NCI-H1694 (cell line): ENCODE results near the gene ADGRF3.
"Not testable (repeated sequence)": the region's sequence is repeated elsewhere in the genome, so short reads cannot be mapped to it uniquely, and the experiment has no call there.

Source experiments
- DNase-seq: peaks from one replicate; lab custom pipeline; 2025; lab: John Stamatoyannopoulos, UW

The ADGRF3 gene

DNA sequence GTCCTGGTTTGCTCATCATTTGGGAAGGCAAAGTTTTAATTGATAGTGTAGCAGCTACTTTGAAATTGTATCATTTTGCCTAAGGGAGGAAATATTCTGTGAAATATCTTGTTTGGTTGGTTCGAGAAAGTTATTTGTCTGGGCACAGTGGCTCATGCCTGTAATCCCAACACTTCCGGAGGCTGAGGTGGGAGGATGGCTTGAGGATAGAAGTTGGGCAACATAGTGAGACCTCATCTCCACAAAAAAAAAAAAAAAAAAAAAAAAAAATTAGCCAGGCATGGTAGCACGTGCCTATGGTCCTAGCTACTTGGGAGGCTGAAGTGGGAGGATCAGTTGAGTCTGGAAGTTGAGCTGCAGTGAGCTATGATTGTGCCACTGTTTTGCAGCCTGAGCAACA, 3.1 kb upstream of the ADGRF3 start:
- no peak for DNase-seq

DNA sequence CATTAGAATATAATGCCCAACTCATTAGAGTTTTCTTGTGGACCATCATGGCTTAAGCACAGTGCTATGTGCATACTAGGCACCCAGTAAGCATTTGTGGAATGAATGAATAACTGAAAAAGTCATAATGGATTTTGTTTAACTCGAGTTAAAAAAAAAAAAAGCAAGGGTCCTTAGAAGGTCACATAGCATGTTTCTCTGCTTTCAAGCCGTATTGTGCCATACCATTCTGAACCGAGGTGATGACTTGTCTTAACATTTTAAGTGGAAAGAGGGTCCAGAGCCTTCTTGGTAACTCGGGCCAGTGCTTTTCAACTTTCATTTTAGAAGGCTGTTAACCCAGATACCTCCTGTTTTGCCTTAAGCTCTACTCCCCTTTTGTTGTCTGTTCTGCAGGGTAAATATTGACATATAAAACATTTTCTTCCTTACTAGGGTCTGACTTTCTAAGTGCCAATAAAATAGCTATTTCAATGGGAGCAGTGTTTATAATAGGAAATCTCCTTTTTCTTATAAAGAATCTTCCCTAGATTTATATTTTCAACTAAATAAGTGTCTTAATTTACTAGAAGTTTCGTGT, 787 bp upstream of the ADGRF3 start:
- DNase-seq = no peak

DNA sequence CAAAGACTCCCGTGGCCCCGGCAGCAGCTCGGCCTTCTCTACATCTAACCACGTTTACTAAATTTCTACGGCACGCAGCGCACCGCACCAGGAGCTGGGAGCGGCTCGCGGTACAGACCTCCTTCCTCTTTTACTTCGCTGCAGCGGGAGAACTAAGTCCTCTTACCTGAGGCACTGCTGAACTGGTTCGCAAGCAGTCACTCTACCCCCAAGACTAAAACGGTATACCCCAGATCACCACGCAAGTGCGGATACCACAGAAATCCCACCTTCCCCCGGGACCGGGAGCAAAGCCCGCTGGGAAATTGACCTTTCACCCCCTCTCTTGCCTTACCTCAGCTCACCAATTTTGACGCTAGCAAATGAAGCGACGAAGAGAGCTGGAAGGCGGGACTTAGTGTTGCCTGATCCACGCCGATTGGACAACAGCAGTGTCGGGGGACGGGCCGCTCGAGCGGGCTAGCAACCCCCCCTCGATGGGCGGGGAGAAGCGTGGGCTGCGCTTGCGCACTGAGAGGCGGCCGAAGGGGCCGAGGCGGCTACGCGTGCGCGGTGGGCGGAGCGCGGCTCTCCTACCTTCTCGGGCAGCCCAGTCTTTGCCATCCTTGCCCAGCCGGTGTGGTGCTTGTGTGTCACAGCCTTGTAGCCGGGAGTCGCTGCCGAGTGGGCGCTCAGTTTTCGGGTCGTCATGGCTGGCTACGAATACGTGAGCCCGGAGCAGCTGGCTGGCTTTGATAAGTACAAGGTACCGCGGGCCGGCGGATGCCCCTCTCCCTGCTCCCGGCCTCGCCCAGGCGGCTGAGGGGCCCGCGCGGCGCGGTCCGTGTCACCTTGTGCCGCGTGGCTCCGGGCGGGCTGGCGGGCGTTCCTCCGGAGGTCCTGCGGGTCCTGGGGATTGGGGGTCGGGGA, 790 bp downstream of the ADGRF3 start, which contains the start of gene SELENOI:
Gene SELENOI, plus strand, starts transcription at position 599 of the 909 bp plus-strand sequence. Its CDS starts 90 bp downstream, at position 689.
- peak; percentile 99 for DNase-seq

DNA sequence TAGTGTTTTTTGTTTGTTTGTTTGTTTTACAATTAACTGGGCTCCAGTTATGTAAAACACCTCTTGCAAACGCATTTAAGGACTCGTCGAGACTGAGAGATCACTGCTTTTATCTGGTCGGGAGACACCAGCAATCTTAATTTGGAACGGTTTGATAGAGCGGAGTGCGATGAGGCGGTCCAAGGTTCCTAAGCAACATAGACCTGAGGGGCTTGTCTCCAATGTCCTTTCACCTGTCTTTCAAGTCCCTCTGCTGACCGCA, 1.4 kb downstream of the ADGRF3 start:
- no peak for DNase-seq

DNA sequence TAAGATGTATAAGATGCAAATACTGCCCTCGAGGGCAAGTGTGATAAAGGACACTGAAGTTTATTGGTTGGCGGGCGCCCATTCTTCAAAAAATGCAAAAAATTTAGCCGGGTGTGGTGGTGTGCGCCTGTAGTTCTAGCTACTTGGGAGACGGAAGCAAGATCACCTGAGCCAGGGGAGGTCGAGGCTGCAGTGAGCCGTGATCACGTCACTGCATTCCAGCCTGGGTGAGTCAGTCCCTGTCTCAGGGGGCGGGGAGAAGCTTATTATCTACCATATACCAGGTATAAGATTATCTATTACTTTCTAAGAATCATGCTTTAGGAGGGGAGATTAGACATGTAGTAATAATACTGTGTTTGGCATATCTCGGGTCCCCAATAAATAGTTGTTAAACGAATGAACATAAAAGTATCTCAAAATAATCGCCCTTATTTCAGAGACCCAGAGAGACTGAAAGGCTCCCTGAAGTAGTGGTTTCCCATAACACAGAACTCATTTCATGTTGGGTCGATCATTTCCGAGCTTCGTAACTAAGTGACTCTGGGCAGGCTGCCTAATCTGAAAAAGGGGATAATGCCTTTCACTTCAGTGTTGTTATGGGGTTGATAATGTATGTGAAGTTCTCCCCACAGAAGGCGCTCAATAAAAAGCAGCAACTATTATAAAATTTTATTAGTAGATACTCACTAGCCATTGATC, 1.9 kb downstream of the ADGRF3 start:
- no peak for DNase-seq

DNA sequence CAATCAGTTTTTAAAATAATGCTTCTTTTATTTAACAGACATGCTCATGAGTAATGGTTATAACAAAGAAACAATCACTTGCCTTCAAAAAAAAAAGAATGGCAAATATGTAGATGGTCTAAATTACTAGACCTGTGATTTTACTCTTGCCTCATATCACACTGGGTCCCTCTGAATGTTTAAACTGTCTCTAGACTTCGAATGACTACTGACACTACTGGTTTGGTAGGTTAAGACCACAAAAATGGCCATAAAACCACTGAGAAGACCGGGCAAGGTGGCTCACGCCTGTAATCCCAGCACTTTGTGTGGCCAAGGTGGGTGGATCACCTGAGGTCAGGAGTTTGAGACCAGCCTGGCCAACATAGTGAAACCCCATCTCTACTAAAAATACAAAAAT, 5.8 kb downstream of the ADGRF3 start:
- no peak for DNase-seq

DNA sequence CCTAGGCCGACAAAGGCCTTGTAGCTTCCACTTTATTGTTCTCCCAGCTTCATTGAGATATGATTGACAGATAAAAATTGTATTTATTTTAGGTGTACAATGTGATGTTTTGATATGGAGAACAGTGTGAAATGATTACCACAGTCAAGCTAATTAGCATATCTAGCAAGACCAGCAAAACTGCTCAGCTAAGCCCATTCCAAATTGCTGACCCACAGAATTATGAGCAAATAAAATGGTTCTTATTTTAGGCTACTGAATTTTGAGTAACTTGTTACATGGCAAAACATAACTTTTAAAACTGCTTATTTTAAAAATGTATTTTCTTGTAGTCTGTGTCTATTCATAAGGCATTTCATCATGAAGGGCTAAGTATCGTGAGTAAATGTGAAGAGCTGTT, 9.3 kb downstream of the ADGRF3 start:
- no peak for DNase-seq

DNA sequence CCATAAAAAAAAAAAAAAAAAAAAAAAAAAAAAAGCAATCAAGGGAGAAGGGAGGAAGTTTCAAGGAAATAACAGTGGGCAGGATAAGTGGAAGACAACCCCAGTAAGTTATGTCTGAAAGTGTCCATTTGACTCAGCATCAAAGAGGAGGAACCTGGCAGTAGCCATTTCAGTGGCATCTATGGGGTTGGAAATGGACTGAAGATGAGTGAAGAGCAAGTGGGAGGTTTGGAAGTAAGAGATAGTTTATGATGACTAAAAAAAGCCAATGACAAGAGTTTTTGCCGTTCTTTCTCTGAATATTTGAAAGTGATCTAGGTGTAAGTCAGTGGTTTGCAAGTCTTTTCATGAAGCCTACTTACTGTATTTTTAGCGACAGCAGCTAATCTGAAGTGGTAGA, 9.9 kb downstream of the ADGRF3 start:
- DNase-seq = no peak

DNA sequence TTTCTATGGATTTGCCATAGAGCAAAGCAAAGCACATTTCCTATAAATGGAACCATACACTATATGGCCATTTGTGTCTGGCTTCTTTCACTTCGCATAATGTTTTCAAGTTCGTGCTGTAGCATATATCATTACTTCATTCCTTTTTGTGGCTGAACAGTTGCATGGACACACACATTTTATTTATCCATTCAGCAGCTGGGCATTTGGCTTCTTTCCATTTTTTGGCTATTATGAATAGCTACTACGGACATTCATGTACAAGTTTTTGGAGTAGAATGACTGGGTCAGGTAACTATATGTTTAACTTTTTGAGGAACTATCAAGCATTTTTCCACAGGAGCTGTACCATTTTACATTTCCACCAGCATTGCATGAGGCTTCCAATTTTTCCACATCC, 11.4 kb downstream of the ADGRF3 start:
- DNase-seq = no peak

DNA sequence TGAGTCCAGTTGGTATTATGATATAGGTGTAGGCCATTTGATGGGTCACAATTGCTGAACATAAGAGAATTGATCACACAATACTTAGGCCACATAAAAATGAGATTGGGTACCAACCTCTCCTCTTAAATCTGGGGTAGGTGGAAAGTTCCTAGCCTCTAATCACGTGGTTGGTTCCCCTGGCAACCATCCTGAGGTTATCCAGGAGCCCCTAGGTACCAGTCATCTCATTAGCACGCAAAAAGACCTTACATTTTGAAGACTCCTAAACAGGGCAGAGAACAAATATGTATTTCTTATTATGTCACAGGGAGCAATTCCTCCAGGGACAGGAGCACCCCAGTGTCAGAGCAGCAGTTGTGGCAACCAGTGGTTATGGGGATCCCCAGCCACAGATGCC, 13.3 kb downstream of the ADGRF3 start:
- DNase-seq = no peak

DNA sequence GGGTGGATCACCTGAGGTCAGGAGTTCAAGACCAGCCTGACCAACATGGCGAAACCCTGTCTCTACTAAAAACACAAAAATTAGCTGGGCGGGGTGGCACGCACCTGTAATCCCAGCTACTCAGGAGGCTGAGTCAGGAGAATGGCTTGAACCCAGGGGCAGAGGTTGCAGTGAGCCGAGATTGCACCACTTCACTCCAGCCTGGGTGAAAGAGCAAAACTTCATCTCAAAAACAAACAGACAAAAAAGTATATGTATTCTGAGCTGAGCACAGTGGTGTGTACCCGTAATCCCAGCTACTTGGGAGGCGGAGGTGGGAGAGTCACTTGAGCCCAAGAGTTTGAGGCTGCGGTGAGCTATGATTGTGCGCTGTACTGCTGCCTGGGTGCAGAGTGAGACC, 15.3 kb downstream of the ADGRF3 start:
- DNase-seq = not testable (repeated sequence)

DNA sequence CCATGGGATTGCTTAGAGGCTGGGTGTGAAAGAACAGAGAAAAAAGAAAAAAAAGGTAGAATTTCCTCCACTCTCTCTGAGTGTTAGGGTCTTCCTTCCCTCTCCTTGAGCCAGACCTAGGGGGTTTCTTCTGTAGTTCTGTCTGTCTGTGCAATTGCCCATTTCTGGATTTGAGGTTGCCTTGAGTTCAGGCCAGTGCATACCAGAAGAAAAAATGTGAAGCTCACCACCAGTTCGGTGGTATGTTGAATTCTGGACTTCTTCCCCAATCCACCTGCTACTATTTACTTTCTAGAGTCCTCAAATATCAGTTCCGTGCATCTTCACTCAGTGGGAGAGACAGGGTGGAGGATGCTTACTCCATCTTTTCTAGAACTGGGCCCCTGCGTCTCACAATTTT, 16.0 kb downstream of the ADGRF3 start:
- DNase-seq = no peak

DNA sequence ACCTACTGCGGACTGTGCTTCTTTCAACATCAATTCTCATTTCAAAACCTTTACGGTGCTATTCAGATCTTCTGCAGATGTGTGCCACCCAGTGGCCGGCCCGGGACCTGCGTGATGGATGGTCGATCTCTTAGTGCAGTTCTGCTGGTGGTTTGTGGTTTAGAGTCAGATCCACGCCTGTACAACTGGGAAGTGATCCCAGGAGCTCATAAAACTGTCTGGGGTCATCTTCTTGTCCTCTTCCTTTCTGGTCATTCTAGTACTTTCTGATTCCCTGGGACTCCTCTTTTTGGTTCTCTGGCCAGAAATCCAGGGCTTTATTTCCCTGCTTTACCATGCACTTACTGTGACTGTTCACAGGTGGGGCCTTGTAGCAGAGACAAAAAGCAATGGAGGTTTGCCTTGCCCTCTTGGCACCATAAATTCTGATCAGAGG, 16.5 kb downstream of the ADGRF3 start:
- DNase-seq = peak; percentile 82

DNA sequence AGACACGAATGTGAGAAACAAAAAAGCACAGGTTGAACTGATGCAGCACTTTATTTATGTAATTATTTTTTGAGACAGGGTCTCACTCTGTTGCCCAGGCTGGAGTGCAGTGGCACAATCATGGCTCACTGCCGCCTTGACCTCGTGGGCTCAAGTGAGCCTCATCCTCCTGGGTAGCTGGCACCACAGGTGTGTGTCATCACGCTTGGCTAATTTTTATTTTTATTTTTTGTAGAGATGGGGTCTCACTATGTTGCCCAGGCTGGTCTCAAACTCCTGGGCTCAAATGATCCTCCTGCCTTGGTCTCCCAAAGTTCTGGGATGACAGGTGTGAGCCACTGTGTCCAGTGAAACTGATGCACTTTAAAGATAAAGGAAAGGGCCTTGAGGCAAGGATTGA, 17.5 kb downstream of the ADGRF3 start:
- not testable (repeated sequence) for DNase-seq

DNA sequence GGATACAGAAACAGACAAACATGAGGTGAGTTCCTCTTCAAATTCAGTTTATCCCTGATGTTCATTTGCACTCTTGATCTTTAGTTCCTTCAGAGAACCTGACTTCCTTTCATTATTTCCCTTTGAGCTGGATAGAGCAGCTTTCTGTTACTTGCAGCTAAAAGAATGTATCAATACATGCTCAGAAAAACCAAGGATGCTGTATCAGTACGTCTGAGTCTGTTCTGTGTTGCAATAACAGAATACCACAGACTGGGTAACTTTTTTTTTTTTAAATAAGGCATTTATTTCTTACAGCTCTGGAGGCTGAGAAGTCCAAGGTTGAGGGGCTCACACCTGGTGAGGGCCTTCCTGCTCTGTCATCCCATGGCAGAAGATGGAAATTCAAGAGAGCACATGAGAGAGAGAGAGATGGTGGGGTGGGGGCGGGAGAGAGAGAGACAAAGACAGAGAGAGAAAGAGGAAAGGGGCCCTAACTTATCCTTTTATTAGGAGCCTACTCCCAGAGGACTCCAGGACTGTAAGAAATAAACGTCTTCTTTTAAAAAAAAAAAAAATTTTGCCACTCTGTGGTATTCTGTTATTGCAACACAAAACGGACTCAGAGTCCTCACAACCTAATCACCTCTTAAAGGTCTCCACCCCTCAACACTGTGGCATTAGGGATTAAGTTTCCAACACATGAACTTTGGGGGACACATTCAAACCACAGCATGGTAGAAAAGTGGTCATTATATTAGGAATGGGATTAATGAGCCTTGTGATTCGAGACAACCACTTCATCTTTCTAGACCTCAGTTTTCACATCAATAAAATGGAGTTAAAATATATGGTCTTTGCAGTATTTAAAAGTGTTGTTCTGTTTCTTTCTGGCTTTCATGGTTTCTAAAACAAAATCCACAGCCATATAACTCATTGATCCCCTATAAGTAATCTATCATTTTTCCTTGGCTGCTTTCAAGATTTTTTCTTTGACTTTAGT, 19.0 kb downstream of the ADGRF3 start:
- DNase-seq = no peak

DNA sequence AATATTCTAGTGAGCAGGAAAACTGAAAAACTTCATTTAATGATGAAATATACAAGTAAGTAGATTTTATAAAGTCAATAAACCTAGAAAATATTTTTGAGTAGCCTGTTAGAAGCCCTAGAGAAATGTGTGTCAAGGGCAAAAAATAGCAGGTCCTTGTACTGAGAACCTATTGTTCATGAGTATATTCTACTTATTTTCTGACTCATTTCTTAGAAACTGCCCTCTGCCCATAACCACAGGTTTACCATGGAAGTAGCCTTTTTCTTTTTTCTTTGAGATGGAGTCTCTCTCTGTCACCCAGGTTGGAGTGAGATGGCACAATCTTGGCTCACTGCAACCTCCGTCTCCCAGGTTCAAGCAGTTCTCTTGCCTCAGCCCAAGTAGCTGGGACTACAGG, 20.1 kb downstream of the ADGRF3 start:
- DNase-seq = no peak

DNA sequence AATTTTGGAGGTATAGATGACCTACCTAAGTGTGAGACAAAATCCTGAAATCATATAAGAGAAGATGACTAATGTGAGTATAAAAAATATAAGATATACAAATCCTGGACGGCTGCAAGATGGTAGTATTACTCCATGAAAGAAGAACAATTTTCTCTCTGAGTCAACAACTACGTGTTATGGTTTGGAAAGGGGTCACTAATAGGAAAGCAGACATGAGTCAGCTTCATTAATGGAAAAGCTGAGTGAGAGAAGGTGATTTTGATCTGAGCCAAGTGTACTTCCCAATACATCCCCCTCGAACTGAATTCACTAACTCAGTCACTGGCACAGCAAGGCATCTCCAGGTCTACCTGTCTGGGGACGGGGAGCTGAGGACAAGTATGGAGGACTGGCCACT, 20.7 kb downstream of the ADGRF3 start:
- DNase-seq = no peak

DNA sequence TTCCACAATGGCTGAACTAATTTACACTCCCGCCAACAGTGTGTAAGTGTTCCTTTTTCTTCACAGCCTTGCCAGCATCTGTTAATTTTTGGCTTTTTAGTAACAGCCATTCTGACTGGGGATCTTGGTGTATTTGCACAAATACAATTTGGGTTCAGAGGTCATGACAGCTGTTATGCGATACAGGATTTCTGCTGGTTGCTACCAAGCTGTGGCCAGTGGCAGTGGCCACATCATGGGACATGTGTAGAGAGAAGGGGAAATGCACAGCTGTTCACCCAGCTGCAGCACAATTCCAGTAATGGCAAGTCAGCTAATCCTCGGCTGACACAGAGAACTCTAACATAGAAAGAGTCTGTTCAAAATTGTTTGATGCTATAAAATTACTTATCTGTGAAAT, 21.7 kb downstream of the ADGRF3 start:
- DNase-seq = no peak

DNA sequence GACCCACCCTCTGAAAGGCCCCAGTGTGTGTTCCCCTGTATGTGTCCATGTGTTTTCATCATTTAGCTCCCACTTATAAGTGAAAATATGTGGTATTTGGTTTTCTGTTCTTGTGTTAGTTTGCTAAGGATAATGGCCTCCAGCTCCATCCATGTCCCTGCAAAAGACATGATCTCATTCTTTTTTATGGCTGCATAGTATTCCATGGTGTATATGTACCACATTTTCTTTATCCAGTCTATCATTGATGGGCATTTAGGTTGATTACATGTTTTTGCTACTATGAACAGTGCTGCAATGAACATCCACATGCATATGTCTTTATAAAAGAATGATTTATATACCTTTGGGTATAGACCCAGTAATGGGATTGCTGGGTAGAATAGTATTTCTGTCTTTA, 22.1 kb downstream of the ADGRF3 start:
- not testable (repeated sequence) for DNase-seq

DNA sequence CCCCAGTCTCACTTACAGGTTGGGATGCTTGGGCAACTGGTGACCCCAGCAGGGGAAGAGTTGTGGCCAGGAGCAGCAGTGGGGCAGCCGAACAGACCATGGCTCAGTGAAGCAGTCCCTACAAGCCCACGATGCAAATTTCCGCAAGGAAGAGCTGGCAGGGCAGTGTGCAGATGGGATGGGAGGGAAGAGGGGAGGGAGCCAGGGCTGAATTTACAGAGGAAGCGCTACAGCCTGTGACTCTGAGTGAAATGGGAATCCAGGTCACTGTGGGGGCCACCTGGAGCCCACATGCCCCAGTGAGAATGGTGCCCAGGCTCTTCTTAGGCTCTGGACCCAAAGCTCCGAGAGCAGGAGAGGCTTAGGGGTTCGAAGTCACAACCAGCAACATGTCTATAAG, 27.6 kb downstream of the ADGRF3 start:
- peak; percentile 60 for DNase-seq

DNA sequence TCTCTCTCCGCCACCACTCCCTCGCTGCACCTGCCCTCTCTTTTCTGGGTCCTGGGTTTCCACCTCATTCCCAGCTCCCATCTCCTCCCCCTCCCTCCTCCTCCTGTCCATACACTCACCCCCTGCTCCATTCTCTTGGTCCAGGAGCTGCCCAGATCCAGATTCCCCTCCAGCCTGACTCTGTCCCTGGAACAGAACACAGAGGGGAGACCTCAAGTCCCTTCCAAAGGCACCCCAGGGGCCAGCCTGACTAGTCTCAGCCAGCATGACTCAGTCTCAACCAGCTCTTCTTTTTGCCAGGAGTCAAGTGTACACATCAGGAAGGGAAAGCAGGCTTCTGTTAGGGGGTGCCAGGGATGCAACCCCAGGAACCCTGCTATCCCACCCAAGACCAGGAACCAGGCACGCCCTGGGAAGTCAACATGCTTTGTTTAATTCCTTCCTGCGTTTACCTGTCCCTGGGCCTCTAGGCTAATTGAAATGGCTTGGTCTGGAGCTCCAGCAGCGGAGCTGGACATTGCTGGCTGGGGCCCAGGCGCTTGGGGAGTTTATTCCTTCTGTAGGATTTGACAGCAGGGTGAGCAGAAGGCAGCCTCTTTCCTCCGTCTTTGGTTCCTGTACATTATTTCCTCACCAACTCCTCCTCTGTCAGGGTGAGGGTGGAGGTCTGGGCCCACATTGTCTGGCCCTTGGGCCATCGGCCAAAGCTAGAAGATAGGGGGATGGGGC, 29.0 kb downstream of the ADGRF3 start:
- DNase-seq = no peak
